GM12878 (cell line): ENCODE measurements around the gene CEP57. TPM values are rescaled to one million over a fixed set of nuclear protein-coding genes. Genes with fewer than 3 reads are reported as not detected.

Source experiments
- ATAC-seq: fragments of 200-7000 bp; cut with Tn5 transposase; 3 replicates; pipeline ENCODE4 v1.9.1; 2020; ENCODE audit warnings: mild to moderate bottlenecking, moderate library complexity
- BruUV-seq: library from RNA; stranded (reverse); fragments of 400-500 nt; replicated peaks from 2 replicates; lab custom pipeline; 2021; lab: Mats Ljungman, UMichigan
- CTCF ChIA-PET: fragments of 300-600 bp; sonication (Branson Sonifier 250); formaldehyde crosslinking; extraction: SDS; loops from one replicate; lab custom pipeline; 2021; ENCODE audit warnings: inconsistent platforms; lab: Yijun Ruan, JAX
- POLR2A ChIA-PET: fragments of 350-600 bp; formaldehyde crosslinking; extraction: SDS; loops from one replicate; lab custom pipeline; 2021; ENCODE audit warnings: inconsistent platforms; lab: Charles Lee
- RAD21 ChIA-PET: fragments of 300-600 bp; sonication (Branson Sonifier 250); formaldehyde crosslinking; loops from one replicate; lab custom pipeline; 2023; ENCODE audit warnings: antibody characterized with exemption; ENCODE audit not compliant: unreplicated experiment; lab: Charles Lee
- SMC1A ChIA-PET: fragments of 300-600 bp; sonication (Branson Sonifier 250); formaldehyde crosslinking; loops from one replicate; lab custom pipeline; 2023; ENCODE audit not compliant: unreplicated experiment, uncharacterized antibody; lab: Charles Lee
- DNase-seq: peaks from one replicate; pipeline ENCODE4 v3.0.0-alpha.2; 2011; ENCODE audit warnings: low read depth, low spot score
- FAIRE-seq: peaks from 3 replicates; lab custom pipeline; 2011; peaks lifted over from hg19 to GRCh38; lab: Jason Lieb, UNC
- H2AFZ ChIP-seq: 2 replicates; pipeline ENCODE4 v1.6.0; 2011; ENCODE audit warnings: low read depth, low read length, control low read depth; ENCODE audit not compliant: control insufficient read depth
- H3K27ac ChIP-seq: 2 replicates; pipeline ENCODE4 v1.5.1; 2011; ENCODE audit warnings: control low read depth; ENCODE audit not compliant: control insufficient read depth, insufficient read depth
- H3K27me3 ChIP-seq, 2 experiments: replicated peaks in 1 of 2; 2 replicates each; pipeline versions ENCODE4 v1.6.0 to v1.6.1; 2011; ENCODE audit warnings: low read length in 1 of 2; ENCODE audit not compliant: control insufficient read depth in 2 of 2, insufficient read depth in 2 of 2
- H3K36me3 ChIP-seq, 2 experiments: 2 replicates each; pipeline ENCODE4 v1.5.1; 2011; ENCODE audit warnings: low read length in 1 of 2; ENCODE audit not compliant: control insufficient read depth in 2 of 2, insufficient read depth in 2 of 2
- H3K4me1 ChIP-seq: 2 replicates; pipeline ENCODE4 v1.6.1; 2011; ENCODE audit warnings: mild to moderate bottlenecking, low read length, moderate library complexity, mixed read lengths; ENCODE audit not compliant: control insufficient read depth, insufficient read depth
- H3K4me2 ChIP-seq: 2 replicates; pipeline ENCODE4 v1.6.0; 2011; ENCODE audit warnings: control low read depth; ENCODE audit not compliant: control insufficient read depth, insufficient read depth
- H3K4me3 ChIP-seq: fragments of 200-600 bp; sonication (generic); 2 replicates; pipeline ENCODE4 v1.5.1; 2016
- H3K79me2 ChIP-seq: 2 replicates; pipeline ENCODE4 v1.6.0; 2011; ENCODE audit warnings: low read length; ENCODE audit not compliant: control insufficient read depth, insufficient read depth
- H3K9ac ChIP-seq: 2 replicates; pipeline ENCODE4 v1.8.0; 2011; ENCODE audit warnings: low read length, control low read depth, mixed read lengths; ENCODE audit not compliant: control insufficient read depth, insufficient read depth
- H3K9me3 ChIP-seq: replicated peaks from 3 replicates; pipeline ENCODE4 v1.5.1; 2011; ENCODE audit warnings: mild to moderate bottlenecking, low read length; ENCODE audit not compliant: control insufficient read depth, insufficient read depth
- H4K20me1 ChIP-seq: 2 replicates; pipeline ENCODE4 v1.6.0; 2011; ENCODE audit not compliant: control insufficient read depth, insufficient read depth
- CEBPB ChIP-seq, 2 experiments: fragments of 150-350 bp in 1 of 2; IDR thresholded peaks; 2 replicates each; pipeline ENCODE4 v1.6.1; 2012 to 2014; ENCODE audit warnings: low read depth in 2 of 2, low read length in 2 of 2, borderline replicate concordance in 1 of 2, inconsistent platforms in 1 of 2
- CHD2 ChIP-seq: IDR thresholded peaks from 2 replicates; pipeline ENCODE4 v1.6.1; 2011; ENCODE audit warnings: low read depth, low read length, improper control_type of control experiment, borderline replicate concordance
- CREB1 ChIP-seq: IDR thresholded peaks from 2 replicates; pipeline ENCODE4 v1.6.1; 2012; ENCODE audit warnings: low read depth, mild to moderate bottlenecking, inconsistent platforms
- ESRRA ChIP-seq: IDR thresholded peaks from 2 replicates; pipeline ENCODE4 v1.6.1; 2012; ENCODE audit warnings: mild to moderate bottlenecking, low read length, improper control_type of control experiment
- HDAC2 ChIP-seq: fragments of 200-600 bp; sonication (generic); IDR thresholded peaks from 2 replicates; pipeline ENCODE4 v1.6.1; 2017
- JUND ChIP-seq: IDR thresholded peaks from 2 replicates; pipeline ENCODE4 v1.6.1; 2012; ENCODE audit warnings: low read depth, mild to moderate bottlenecking, low read length, improper control_type of control experiment, moderate library complexity
- MEF2B ChIP-seq: fragments of 450-650 bp; IDR thresholded peaks from 2 replicates; pipeline ENCODE4 v1.6.1; 2018; ENCODE audit warnings: mild to moderate bottlenecking, moderate library complexity; ENCODE audit not compliant: partially characterized antibody, poor library complexity, severe bottlenecking
- PAX8 ChIP-seq: fragments of 450-650 bp; IDR thresholded peaks from 2 replicates; pipeline ENCODE4 v1.6.1; 2017; ENCODE audit warnings: mild to moderate bottlenecking, moderate library complexity
- POLR2A ChIP-seq: IDR thresholded peaks from 2 replicates; pipeline ENCODE4 v1.6.1; 2011; ENCODE audit warnings: low read depth, mild to moderate bottlenecking, low read length
- POU2F2 ChIP-seq: IDR thresholded peaks from 3 replicates; pipeline ENCODE4 v1.6.1; 2011; ENCODE audit warnings: low read depth, mild to moderate bottlenecking, low read length, borderline replicate concordance
- SMARCA5 ChIP-seq: fragments of 450-650 bp; IDR thresholded peaks from 2 replicates; pipeline ENCODE4 v1.6.1; 2017; ENCODE audit warnings: mild to moderate bottlenecking
- WGBS: methylation state at CpG from one replicate; pipeline ENCODE4 v1.1.6; 2016; ENCODE audit warnings: low lambda C conversion rate; ENCODE audit not compliant: insufficient replicate concordance, insufficient coverage; ENCODE audit errors: missing lambda C conversion rate; 5-methylcytosine and 5-hydroxymethylcytosine counted together
- in situ Hi-C: fragments of 300-500 bp; cut with MboI; formaldehyde crosslinking; loops from 9 replicates; pipeline ENCODE4 v1.14.3; 2018; ENCODE audit warnings: mixed read lengths
- intact Hi-C: fragments of 100-400 bp; cut with micrococcal nuclease; formaldehyde crosslinking; loops from one replicate; pipeline ENCODE4 v1.14.2; 2022; ENCODE audit not compliant: unreplicated experiment
- polyA plus RNA-seq, 11 experiments: library from polyadenylated mRNA; depleted of rRNA in 4 of 11; unstranded in 6 of 11; stranded (reverse) in 5 of 11; fragments of >200 nt; fragmentation: Nextera tagmentation in 4 of 11; fragmentation: Illumina TruSeq in 1 of 11; extraction: Ambion mirVana in 4 of 11; extraction: Trizol in 1 of 11; gene quantifications; 1 replicate in 1 of 11; 2 replicates in 10 of 11; pipeline versions ENCODE4 v1.2.1 to v1.2.3, GENCODE V29; 2011 to 2016; ENCODE audit warnings: inconsistent platforms in 2 of 11, missing spikeins in 2 of 11, low read depth in 1 of 11
- total RNA-seq, 4 experiments: library from RNA; depleted of rRNA in 3 of 4; stranded (reverse); fragments of >200 nt in 3 of 4; fragmentation: Illumina TruSeq in 1 of 4; extraction: Trizol in 1 of 4; gene quantifications; 2 replicates each; pipeline versions ENCODE4 v1.2.1 to v1.2.3, GENCODE V29; 2013 to 2021
- TF ChIP-seq, protein P1 (sequence below): fragments of 150-350 bp; IDR thresholded peaks from 2 replicates; pipeline ENCODE4 v1.6.1; 2016; ENCODE audit warnings: low read depth, low read length
- TF ChIP-seq, protein P2 (sequence below): fragments of 150-350 bp; IDR thresholded peaks from 2 replicates; pipeline ENCODE4 v1.6.1; 2014; ENCODE audit warnings: mild to moderate bottlenecking, low read depth, low read length
- TF ChIP-seq, protein P3 (sequence below): fragments of 450-650 bp; IDR thresholded peaks from 2 replicates; pipeline ENCODE4 v1.6.1; 2018; ENCODE audit warnings: borderline replicate concordance, mild to moderate bottlenecking; ENCODE audit not compliant: partially characterized antibody

The CEP57 gene
- total and polyA plus RNA-seq, 10 of the 15 experiments (the other 5 are each of a cell fraction or from before 2014, with no cell fraction given), result 19.4 to 85.4 (median 56.8) TPM

DNA sequence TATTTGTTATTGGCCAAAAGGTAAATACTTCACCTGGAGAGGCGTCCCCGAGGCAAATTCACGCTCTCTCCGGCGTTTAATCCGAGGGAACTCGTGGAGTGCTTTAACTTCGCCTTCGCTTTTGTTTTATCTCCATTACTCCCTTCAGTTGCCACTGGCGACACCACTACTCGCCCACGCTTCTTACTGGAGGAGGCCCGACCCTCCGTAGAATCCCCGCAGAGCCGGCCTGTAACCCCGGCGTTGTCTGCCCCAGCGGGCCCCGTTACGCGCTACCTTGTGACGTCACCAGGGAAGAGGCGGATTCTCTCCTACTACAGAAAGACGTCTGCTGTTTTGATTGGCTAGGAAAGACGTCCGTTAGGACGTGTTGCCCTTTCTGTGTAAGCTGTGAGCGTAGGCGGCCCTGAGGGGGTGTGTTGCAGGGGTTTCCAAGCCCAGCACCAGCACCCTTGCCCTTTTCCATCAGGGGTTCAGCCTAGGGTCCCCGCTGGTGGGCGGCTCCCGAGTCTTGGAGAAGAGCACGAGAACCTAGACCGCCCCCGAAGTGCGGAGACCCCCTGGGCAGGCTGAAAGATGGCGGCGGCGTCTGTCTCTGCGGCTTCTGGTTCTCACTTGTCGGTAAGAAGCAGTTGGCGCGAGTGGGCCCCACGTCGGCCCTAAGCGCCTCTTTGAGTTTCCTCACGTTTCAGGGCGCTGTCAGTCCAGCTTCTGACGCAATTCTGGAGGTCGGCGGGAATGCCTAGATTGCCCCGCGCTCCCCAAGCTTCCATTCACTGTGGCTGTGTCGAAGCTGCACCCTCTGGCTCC is at the start of gene CEP57 (continued):
- TF ChIP-seq, protein P1, sequence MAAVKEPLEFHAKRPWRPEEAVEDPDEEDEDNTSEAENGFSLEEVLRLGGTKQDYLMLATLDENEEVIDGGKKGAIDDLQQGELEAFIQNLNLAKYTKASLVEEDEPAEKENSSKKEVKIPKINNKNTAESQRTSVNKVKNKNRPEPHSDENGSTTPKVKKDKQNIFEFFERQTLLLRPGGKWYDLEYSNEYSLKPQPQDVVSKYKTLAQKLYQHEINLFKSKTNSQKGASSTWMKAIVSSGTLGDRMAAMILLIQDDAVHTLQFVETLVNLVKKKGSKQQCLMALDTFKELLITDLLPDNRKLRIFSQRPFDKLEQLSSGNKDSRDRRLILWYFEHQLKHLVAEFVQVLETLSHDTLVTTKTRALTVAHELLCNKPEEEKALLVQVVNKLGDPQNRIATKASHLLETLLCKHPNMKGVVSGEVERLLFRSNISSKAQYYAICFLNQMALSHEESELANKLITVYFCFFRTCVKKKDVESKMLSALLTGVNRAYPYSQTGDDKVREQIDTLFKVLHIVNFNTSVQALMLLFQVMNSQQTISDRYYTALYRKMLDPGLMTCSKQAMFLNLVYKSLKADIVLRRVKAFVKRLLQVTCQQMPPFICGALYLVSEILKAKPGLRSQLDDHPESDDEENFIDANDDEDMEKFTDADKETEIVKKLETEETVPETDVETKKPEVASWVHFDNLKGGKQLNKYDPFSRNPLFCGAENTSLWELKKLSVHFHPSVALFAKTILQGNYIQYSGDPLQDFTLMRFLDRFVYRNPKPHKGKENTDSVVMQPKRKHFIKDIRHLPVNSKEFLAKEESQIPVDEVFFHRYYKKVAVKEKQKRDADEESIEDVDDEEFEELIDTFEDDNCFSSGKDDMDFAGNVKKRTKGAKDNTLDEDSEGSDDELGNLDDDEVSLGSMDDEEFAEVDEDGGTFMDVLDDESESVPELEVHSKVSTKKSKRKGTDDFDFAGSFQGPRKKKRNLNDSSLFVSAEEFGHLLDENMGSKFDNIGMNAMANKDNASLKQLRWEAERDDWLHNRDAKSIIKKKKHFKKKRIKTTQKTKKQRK, result no peak
- TF ChIP-seq POLR2A, result peak; percentile 77
- peak; percentile 98 for TF ChIP-seq CREB1
- peak; percentile 66; the same call in 1 of the 2 replicates for TF ChIP-seq CHD2
- peak; percentile 39 for TF ChIP-seq MEF2B
- TF ChIP-seq, all 136 proteins: peak for 53

DNA sequence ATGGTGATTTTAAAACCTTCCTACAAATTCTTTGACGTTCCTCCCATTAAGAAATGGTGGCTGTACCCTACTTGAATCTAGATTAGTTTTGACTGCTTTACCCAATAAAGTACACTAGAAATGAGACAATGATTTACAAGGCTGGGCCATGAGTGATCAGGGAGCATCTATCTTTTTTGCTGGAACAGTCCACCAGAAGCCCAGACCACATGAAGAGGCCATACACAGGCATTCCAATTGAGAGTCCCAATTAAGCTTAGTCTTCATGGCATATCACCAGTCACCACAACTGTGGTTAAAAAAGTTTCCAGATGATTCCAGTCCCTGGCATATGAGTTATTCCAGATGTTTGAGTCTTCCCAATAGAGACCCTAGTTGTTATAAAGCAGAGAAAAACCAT is 40.2 kb upstream of the CEP57 start:
- no peak for FAIRE-seq
- no peak for ATAC-seq
- ChIA-PET RAD21 (interaction anchor here (1.2 to 1.6 kb wide), 3 partner anchors 13 to 594 kb away, joined by 3 to 5 read pairs (median 3); no protein-coding TSS in a partner anchor), CTCF (interaction anchor here (1.1 to 1.8 kb wide), 2 partner anchors 13 to 596 kb away, joined by 3 to 8 read pairs; no protein-coding TSS in a partner anchor), POLR2A (interaction anchor here (1.6 kb wide), 1 partner anchor 11 kb away, joined by 5 read pairs; no protein-coding TSS in a partner anchor), SMC1A (interaction anchor here (0.7 to 2.0 kb wide), 5 partner anchors 12 to 1255 kb away, joined by 3 to 6 read pairs (median 3); no protein-coding TSS in a partner anchor)
- Histone ChIP-seq H3K27me3 (no peaks in the 10 kb centered on the region), H3K79me2 (no peaks in the 10 kb centered on the region), H3K4me3 (no peak overlapping the region), H3K9ac (no peak overlapping the region), H3K4me2 (no peak overlapping the region), H3K4me1 (no peaks in the 10 kb centered on the region), H4K20me1 (no peaks in the 10 kb centered on the region), H3K9me3 (no peaks in the 10 kb centered on the region), H2AFZ (no peak overlapping the region), H3K27ac (no peak overlapping the region), H3K36me3 (no peaks in the 10 kb centered on the region)
- no TSS peak for BruUV-seq
- no peak for DNase-seq
- intact Hi-C loops, result no loop called here
- 5% methylated on average over 1 of the region's 1 CpG for WGBS
- in situ Hi-C loops, result no loop called here
- TF ChIP-seq SMARCA5 (no peak), ESRRA (no peak), JUND (no peak), HDAC2 (no peak), POU2F2 (no peak), CEBPB (IDR thresholded peaks at IDR 0.05; ENCODE audit: borderline replicate concordance in 1 of 2, low read depth in 2 of 2, low read length in 2 of 2) (no peak), PAX8 (no peak)
- TF ChIP-seq, protein P2, sequence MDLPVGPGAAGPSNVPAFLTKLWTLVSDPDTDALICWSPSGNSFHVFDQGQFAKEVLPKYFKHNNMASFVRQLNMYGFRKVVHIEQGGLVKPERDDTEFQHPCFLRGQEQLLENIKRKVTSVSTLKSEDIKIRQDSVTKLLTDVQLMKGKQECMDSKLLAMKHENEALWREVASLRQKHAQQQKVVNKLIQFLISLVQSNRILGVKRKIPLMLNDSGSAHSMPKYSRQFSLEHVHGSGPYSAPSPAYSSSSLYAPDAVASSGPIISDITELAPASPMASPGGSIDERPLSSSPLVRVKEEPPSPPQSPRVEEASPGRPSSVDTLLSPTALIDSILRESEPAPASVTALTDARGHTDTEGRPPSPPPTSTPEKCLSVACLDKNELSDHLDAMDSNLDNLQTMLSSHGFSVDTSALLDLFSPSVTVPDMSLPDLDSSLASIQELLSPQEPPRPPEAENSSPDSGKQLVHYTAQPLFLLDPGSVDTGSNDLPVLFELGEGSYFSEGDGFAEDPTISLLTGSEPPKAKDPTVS, result no peak
- TF ChIP-seq, protein P3, sequence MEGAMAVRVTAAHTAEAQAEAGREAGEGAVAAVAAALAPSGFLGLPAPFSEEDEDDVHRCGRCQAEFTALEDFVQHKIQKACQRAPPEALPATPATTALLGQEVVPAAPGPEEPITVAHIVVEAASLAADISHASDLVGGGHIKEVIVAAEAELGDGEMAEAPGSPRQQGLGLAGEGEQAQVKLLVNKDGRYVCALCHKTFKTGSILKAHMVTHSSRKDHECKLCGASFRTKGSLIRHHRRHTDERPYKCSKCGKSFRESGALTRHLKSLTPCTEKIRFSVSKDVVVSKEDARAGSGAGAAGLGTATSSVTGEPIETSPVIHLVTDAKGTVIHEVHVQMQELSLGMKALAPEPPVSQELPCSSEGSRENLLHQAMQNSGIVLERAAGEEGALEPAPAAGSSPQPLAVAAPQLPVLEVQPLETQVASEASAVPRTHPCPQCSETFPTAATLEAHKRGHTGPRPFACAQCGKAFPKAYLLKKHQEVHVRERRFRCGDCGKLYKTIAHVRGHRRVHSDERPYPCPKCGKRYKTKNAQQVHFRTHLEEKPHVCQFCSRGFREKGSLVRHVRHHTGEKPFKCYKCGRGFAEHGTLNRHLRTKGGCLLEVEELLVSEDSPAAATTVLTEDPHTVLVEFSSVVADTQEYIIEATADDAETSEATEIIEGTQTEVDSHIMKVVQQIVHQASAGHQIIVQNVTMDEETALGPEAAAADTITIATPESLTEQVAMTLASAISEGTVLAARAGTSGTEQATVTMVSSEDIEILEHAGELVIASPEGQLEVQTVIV, result no peak
